IPS-NIHi7 (cell line): Measurements from ENCODE around the gene TMEM125.

Experiments
- DNase-seq: peaks from one replicate; pipeline ENCODE4 v3.0.0; 2012; ENCODE audit warnings: mixed read lengths; ENCODE audit errors: extremely low spot score

Gene TMEM125

GRCh38 chr1:43269627-43270375 lies at the start of gene TMEM125:
Gene TMEM125, plus strand, starts transcription at chr1:43269983. Its CDS starts 2,740 bp downstream, at chr1:43272723.
- DNase-seq, result no peak

GRCh38 chr1:43220905-43221778 lies 48.6 kb upstream of the TMEM125 start:
- no peak for DNase-seq

- DNase-seq, result no peak
Observed at GRCh38 chr1:43221797-43222196, 48.0 kb upstream of the TMEM125 start.

GRCh38 chr1:43222879-43223278 lies 46.9 kb upstream of the TMEM125 start:
- DNase-seq, result no peak

- no peak for DNase-seq
Observed at GRCh38 chr1:43225168-43225567, 44.6 kb upstream of the TMEM125 start.

GRCh38 chr1:43227143-43227764 lies 42.5 kb upstream of the TMEM125 start:
- DNase-seq, result peak; percentile 90

GRCh38 chr1:43229826-43230780 lies 39.7 kb upstream of the TMEM125 start:
- no peak for DNase-seq

- no peak for DNase-seq
Observed at GRCh38 chr1:43232074-43232473, 37.7 kb upstream of the TMEM125 start.

- DNase-seq, result no peak
Observed at GRCh38 chr1:43232482-43232881, 37.3 kb upstream of the TMEM125 start.

GRCh38 chr1:43233631-43234030 lies 36.2 kb upstream of the TMEM125 start:
- DNase-seq, result no peak

- DNase-seq, result no peak
Observed at GRCh38 chr1:43234267-43234666, 35.5 kb upstream of the TMEM125 start.

GRCh38 chr1:43235040-43235439 lies 34.7 kb upstream of the TMEM125 start:
- no peak for DNase-seq

- DNase-seq, result no peak
Observed at GRCh38 chr1:43235451-43236121, 34.2 kb upstream of the TMEM125 start.

- DNase-seq, result no peak
Observed at GRCh38 chr1:43237121-43237520, 32.7 kb upstream of the TMEM125 start.

- DNase-seq, result peak; percentile 91
Observed at GRCh38 chr1:43238085-43238484, 31.7 kb upstream of the TMEM125 start.

- no peak for DNase-seq
Observed at GRCh38 chr1:43238991-43239469, 30.8 kb upstream of the TMEM125 start.

- no peak for DNase-seq
Observed at GRCh38 chr1:43239484-43239883, 30.3 kb upstream of the TMEM125 start.

- DNase-seq, result no peak
Observed at GRCh38 chr1:43241413-43241836, 28.4 kb upstream of the TMEM125 start.

GRCh38 chr1:43243299-43243698 lies 26.5 kb upstream of the TMEM125 start:
- no peak for DNase-seq

GRCh38 chr1:43246466-43247213 lies 23.1 kb upstream of the TMEM125 start:
- DNase-seq, result no peak
